Esophagus muscularis mucosa (tissue), 4 donors: ENCODE data around the gene FER.

Source experiments
- EP300 ChIP-seq: sonication (generic); formaldehyde crosslinking; IDR thresholded peaks from one replicate; pipeline ENCODE4 v1.6.1; 2017; ENCODE audit warnings: antibody characterized with exemption
- POLR2A ChIP-seq: fragments of 450-650 bp; IDR thresholded peaks from one replicate; pipeline ENCODE4 v1.6.1; 2017; ENCODE audit warnings: antibody characterized with exemption, moderate library complexity, mild to moderate bottlenecking, low read depth
- TF ChIP-seq, protein P1 (sequence below), 3 experiments: fragments of 200-600 bp in 2 of 3; fragments of 450-650 bp in 1 of 3; sonication (generic) in 2 of 3; IDR thresholded peaks; one replicate each; pipeline ENCODE4 v1.5.1; 2017 to 2019; ENCODE audit warnings: antibody characterized with exemption in 3 of 3, mild to moderate bottlenecking in 2 of 3, moderate library complexity in 1 of 3

DNA sequence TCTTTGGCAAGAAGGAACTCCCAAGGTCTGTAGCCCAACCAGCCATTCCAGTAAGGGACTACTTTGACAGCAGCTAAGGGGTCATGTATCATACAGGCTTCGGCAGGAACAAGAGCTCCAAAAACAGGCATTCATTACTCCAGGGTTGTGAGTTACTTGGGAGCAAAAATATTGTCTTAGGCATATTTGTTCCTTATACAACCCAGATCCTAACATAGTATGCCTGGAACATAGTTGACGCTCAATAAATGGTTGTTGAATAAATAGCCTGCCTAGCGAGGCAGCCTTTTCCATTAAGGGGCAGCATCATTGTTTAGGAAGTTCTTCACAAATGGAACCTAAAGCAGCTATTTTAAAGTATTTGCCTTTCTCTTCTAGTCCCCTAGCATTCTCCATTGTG lies 35.8 kb upstream of the FER start:
- TF ChIP-seq, protein P1, sequence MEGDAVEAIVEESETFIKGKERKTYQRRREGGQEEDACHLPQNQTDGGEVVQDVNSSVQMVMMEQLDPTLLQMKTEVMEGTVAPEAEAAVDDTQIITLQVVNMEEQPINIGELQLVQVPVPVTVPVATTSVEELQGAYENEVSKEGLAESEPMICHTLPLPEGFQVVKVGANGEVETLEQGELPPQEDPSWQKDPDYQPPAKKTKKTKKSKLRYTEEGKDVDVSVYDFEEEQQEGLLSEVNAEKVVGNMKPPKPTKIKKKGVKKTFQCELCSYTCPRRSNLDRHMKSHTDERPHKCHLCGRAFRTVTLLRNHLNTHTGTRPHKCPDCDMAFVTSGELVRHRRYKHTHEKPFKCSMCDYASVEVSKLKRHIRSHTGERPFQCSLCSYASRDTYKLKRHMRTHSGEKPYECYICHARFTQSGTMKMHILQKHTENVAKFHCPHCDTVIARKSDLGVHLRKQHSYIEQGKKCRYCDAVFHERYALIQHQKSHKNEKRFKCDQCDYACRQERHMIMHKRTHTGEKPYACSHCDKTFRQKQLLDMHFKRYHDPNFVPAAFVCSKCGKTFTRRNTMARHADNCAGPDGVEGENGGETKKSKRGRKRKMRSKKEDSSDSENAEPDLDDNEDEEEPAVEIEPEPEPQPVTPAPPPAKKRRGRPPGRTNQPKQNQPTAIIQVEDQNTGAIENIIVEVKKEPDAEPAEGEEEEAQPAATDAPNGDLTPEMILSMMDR (IDR thresholded peaks at IDR 0.05): no peak
- TF ChIP-seq POLR2A (no peak), EP300 (no peak)
